GM19193 (cell line): Measurements from ENCODE around the gene PRG3.

ENCODE experiments used
- POLR2A ChIP-seq: IDR thresholded peaks from 4 replicates; pipeline ENCODE4 v1.6.1; 2011; ENCODE audit not compliant: insufficient read depth, insufficient read length; ENCODE audit errors: extremely low read depth

PRG3 gene

DNA sequence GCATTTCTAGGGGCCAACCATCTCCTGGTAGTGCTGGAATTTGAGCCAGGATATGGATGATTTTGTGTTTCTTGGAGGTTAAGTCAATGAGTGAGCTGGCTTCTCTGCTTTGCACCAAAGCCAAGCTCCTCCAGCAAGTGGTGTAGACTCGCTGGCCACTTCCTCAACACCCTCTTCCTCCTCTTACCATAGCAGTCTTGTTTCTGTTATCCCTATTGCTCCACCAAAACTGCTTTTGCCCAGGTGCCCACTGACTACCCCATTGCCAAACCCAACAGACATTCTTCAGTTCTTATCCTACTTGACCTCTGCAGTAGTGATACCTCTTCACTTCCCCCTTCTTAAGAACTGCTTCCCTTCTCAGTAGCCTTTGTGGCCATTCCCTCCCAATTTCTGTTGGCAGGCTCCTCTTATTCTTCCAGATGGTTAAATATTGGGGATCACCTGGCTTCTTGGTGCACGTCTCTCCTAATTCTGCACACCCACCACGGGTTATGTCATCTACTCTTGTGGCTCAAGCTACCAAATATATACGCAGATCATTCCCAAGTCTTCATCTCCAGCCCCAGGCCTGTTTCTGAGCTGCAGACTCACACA is 16.5 kb upstream of the PRG3 start:
- no peak for TF ChIP-seq POLR2A

DNA sequence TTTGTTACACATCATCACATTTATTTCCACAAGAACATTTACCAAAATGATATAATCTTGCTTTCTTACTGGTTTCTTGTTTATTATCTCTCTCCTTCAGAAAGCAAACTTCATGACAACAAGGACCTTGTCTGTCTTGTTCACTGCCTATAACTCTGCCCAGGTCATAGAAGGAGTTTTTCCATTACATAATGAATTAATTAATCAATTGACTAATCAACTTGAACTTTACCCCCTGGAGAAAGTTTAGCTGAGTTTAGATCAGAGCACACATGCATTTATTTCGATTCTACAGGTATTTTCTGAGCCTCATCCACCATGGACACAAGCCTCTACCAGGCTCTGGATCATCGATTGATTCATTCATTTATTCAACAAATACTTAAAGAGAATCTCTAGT is 15.8 kb upstream of the PRG3 start:
- TF ChIP-seq POLR2A = no peak

DNA sequence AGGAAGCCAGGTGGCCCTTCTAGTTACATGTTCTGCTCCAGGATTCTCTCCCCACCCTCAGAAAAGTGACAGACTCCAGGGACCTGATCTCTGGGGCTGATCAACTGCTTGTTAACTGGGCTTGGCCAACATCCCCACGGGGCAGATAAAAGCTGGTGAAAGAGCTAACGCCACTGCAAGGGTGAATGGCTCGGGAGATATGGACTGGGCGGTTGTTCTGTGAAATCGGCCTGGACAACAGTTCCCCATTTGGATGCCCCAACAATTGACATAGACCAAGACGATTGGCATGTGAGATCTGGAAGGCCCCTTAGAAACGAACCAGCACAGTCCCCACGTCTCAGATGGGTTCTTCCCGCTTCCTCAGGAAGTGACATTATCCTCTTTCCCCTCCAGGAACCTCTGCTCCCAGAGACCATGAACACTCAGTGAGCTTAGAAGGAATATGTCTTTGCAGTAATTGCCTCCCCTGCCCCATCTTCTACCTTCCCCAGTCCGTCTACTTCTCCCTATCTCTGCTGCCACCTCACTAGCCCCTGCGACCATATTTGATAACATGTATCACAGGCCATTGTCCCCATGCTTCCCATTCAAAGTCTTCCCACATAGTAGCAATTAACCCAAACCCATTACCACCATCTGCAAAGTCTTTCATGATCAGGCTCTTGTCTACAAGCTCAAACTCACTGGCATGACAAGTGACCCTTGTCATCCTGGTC is 15.1 kb upstream of the PRG3 start:
- TF ChIP-seq POLR2A = no peak

DNA sequence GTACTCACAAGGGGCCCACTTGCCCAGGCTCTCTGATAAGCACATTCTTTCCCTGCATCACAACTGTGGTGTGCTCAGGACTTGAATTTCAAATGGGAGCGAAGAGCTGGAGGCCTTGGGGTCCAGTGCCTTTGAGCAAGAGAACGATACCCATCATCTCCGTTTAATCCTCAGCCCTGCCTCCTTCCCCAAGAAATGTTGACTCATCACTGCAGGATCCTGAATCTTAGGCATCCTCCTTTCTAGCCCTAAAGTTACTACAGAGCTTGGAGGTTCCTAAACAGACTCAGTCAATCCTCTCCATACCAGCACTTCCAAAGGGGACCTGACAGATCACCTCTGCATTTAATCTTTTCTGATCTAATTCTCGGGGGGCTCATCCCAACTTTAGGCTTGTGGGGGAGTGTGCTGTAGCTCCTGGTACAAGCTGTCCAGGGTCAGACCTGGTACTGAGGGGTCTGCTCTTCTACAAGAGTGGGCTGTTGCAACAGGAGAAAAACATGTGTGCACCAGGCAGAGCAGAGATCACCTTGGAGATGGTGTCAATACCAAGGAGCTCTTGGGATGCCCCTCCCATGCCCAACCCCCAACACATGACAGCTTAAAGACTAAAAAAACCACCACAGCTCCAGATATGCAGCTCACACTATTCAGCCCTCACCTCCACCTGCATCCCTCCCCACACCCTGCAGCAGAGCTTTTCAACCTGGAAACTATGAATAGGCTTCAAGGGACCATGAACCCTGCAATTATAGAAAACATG is 13.4 kb upstream of the PRG3 start:
- TF ChIP-seq POLR2A = no peak

DNA sequence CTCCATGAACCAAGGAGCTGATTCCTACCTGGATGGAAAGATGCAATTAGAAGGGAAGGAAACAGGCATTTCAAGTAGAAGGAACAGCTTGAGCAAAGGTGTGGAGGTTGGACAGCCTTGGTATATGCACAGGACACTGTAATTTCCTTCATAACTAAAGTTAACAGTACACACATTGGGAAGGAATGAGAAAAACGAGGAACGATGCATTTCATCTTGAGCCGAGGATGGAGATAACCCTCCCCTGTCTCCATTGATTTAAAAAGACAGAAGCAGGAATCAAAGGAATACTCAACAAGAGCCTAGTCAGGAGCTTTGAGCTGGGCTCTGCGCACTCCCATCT is 11.8 kb upstream of the PRG3 start:
- no peak for TF ChIP-seq POLR2A

DNA sequence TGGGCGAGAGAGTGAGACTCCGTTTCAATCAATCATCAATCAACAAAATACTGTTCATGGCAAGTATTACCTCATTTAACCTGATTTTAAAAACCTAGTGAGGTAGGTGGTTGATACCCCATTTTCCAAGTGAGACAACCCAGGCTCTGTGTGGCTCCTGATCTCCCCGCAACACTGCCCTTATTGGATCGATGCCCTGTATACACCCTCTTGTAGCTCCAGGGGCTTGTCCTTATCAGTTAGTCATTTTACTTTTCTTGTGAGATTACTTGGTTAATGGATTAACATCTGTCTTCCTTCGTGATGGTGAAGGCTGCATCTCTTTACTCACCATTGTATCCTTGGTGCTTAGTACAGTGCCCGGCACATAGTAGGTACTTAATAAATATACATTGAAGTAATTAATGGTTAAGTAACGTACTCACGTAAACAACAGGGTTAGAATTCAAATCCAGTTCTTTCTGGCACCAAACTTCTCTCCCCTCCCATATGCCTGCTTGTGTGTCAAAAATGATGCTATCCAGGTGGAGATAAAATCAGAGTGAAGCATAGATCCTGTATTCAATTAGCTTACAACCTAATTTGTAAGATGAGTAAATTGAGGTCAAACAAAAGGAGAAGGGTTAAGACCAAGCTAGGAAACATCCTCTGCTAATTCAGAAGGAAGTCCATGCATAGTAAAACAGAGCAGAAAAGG is 11.3 kb upstream of the PRG3 start:
- TF ChIP-seq POLR2A = no peak

DNA sequence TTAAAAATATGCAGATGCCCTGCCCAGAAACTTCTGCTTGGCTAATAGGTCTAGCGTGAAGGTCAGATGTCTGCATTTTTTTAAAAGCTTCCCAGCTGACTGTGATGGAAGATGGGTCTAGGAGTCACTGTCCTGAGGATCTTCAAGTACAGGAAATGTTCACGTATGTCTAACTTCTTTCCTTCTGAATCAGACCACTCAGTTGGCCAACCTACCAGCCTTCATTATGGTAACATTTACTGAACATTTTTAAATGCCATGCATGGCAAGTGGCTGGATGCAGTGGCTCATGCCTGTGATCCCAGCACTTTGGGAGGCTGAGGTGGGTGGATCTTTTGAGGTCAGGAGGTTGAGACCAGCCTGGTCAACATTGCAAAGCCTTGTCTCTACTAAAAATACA is 10.6 kb upstream of the PRG3 start:
- TF ChIP-seq POLR2A = no peak

DNA sequence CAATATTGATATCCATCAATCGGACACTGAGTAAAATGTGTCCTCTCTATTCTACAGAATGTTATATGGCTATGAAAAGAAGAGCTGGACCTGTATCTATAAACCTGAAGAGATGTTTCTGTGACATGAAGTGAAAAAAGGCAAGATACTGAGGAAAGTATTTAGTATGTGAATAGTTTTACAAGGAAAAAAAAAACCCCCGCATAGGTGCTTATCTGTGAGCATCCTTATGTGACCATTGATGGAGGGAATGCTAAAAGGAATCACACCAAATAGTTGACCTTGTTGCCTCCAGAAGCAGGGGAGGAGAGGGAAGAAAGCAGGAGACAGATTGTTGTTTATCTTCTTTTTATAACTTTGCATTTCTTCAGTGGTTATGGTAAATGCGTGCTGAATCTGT is 10.2 kb upstream of the PRG3 start:
- no peak for TF ChIP-seq POLR2A

DNA sequence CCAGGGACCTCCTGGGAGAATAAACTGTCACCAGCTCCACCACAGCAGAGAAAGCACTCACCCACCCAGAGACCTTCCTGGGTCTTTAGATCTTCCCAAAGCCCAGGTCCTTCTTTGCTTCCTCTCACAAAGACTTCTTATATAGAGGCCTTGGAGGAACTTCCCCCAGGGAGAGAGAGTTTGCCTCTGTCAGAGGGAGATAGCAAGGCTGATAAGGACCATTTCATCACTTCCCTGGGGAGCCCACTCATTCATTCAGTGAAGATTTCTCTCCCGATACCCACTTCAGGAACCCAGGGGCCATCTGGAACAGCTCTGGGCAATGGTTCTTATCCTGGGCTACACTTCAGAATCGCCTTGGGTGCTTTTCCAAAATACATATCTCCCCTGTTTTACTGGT is 9.6 kb upstream of the PRG3 start, which contains the start of gene PRG2:
TSS of gene PRG2 (minus strand) at position 116 of the 400 bp plus-strand sequence. CDS start 706 bp downstream, outside the sequence.
- TF ChIP-seq POLR2A = no peak

DNA sequence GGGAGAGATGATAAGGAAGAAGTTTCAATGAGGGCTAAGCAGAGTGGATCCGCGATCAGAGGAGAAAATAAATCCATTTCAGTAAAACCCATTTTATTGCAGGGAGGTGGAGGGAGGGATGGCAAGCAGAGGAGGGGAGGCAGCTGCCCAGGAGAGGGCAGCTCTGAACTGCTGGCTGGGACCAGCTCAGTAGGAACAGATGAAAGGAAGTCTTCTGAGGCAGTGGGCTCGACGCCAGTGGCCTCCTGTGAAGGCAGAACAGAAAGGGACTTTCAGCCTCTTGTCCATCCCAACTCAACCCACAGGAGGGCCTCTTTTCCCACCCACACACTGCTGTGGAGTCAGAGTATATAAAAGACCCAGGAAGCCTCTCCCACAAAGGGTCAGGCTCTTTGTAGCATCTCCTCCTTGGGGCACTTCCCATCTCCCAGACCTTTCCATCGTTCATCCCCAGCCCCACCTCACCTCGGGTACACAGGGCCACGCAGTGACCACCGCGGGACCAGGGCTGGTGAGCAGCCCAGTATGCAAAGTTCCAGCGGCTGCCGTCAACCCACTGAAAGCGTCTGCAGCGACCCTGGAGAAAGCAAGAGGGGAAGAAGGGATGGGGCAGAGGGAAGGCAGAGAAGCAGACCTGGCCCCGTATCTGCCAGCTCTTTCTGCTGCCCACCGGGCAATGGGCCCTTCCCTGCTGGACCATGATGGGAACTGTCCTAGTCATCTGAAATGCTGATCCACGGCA is 6.5 kb upstream of the PRG3 start:
- no peak for TF ChIP-seq POLR2A

DNA sequence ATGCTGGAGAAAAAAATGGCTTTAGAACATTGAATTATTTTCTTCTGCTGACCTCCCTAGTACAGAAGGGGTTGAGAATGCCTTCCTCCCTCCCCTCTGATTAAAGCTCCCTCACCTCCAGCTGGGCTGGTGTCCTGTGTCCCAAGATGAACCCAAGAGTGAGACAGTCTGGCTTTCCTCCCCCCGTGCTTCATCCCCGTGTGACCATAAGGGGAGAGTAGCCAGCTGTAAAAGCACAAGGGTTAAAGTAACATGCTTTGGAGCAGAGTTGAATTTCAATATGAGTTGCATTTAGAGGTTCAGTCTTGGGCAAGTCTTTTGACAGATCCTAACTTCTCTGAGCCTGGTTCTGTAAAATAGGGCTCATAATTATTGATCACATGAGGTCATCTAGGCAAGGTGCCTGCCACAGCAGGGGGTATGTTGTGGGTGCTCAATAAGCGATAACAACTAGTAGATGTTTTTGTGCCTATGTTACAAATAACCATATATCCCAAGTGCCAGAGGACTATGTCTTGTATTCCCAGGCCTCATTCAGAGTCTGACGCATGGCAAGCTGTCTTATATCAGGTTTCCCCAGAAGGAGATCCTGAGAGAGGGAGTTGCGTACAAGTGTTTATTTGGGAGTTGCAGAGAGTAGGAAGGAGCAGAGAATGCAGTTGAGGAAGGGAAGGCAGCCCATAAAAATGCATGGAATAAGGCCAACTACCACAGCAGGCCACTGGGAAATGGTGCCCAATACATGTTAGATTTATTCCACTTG is 5.4 kb upstream of the PRG3 start:
- TF ChIP-seq POLR2A = no peak

DNA sequence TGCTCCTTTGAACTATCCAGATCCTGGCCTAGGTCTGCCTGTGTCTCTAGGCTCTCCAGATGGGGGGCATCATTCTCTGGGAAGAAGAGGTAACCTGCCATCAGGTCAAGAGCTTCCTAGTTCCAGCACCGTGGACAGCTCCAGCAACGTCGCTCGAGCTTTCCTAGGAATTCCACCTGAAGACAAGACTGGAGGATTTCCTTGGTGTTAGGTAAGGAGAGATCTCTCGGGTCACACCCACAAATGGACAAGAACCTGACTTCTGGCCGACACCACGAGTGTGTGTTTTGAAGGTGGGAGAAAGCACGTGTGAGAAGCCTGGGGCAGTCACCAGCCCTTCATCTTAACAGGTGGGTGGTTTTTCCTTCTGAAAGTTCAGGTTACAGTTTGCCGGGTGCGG is 1.2 kb downstream of the PRG3 start:
- TF ChIP-seq POLR2A = no peak

DNA sequence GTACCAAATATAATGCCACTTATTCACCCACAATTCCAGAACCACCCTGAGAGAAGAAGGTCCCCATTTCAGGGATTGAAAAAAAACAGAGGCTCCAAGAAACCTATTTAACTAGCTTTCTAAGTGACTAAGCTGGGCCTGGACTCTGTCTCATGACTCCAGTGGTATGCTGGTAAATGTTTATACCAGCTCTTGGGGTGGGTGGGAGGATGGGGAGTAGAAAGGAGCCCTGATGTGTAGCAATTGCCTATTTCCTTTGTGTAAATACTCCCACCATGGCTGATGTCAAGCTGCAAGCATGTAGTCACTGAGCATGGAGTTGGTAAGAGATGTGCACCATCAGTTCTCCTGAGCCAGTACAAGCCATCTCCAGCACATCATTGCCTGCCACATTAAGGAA is 2.8 kb downstream of the PRG3 start:
- no peak for TF ChIP-seq POLR2A

DNA sequence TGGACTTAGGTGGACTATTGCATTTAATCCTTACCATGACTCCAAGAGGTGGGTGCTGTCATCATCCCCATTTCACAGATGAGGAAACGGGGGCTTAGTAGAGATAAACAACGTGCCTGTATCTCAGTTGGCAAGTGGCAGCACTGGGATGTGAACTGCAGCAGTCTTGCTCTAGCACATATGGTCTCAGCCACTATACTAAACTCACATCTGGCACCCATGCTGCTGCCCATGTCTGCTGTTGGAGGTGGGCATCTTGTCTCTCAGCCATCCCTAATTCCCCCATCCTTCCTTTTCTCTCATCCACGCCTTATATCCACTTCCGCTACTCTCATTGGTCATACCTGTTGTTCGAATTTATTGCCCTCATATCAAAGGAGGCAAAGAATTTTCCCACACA is 3.8 kb downstream of the PRG3 start:
- TF ChIP-seq POLR2A = no peak
